ENCODE measurements around the gene COPS9. TPM values are rescaled to one million over a fixed set of nuclear protein-coding genes. Genes with fewer than 3 reads are reported as not detected.
A peak's percentile ranks its signal among the peaks of the same experiment; 100 is the strongest.

COPS9 gene
- total RNA-seq, 4 donors from 2014 or later: 13.1 to 124 (median 72.1) TPM

DNA sequence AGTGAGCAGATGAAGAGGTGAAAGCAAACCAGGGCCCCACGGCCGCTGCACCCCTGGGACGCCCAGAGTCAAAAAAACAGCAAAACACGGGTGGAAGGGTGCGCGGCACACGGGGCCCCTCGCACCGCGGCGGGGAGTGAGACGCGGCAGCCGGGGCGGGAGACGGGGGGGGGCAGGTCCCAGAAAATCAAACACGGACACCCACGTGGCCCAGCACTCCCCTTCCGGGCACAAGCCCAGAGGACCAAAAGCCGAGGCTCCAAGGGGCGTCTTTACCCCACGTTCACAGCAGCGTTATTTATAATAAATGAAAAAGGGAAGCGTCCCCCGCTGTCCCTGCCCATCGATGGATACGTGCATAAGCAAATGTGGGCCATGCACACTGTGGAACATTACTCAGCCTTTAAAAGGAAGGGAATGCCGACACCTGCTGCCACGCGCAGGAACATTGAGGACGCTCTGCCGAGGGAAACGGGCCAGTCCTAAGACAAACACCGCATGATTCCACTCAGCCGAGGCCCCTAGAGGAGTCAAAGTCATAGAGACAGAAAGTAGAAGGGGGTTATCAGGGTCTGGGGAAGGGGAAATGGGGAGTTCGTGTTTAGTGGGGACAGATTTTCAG lies 677 bp upstream of the COPS9 start:
- TF ChIP-seq, protein P1, sequence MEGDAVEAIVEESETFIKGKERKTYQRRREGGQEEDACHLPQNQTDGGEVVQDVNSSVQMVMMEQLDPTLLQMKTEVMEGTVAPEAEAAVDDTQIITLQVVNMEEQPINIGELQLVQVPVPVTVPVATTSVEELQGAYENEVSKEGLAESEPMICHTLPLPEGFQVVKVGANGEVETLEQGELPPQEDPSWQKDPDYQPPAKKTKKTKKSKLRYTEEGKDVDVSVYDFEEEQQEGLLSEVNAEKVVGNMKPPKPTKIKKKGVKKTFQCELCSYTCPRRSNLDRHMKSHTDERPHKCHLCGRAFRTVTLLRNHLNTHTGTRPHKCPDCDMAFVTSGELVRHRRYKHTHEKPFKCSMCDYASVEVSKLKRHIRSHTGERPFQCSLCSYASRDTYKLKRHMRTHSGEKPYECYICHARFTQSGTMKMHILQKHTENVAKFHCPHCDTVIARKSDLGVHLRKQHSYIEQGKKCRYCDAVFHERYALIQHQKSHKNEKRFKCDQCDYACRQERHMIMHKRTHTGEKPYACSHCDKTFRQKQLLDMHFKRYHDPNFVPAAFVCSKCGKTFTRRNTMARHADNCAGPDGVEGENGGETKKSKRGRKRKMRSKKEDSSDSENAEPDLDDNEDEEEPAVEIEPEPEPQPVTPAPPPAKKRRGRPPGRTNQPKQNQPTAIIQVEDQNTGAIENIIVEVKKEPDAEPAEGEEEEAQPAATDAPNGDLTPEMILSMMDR (IDR thresholded peaks at IDR 0.05): no peak
- TF ChIP-seq POLR2AphosphoS5 (IDR thresholded peaks at IDR 0.05) (no peak), EP300 (IDR thresholded peaks at IDR 0.05; ENCODE audit: low read depth) (no peak), POLR2A (IDR thresholded peaks at IDR 0.05) (no peak)
- 32 to 67% methylated on average over 11 to 36 of the region's 36 CpGs for WGBS, 2 donors (ENCODE audit: low coverage in 1 of 2)

DNA sequence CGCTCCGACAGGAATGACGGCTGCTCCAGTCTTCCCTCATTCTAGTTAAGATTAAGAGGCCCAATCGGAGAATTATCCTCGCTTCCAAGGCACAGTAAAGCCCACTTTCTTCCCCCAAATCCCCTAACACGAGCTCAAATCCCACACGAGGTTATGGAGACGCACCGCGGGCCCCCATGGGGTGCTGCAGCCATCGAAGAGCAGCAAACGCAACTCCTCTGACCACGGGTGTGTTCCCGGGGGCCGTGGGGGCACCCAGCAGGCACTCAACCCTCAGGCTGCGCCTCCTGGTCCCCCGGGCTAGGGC lies 446 bp downstream of the COPS9 start:
- Histone ChIP-seq H3K4me3 (peak overlapping the region; percentile 69 to 100 (median 84)), H3K27me3 (no peaks in the 10 kb centered on the region), H3K36me3 (peaks cover 0 to 4% (median 0%) of the 10 kb centered on the region in 4 donors), H3K9me3 (no peaks in the 10 kb centered on the region), H3K27ac (peak overlapping the region; percentile 69 to 84 (median 74)), H3K4me1 (peaks cover 7 to 22% (median 12%) of the 10 kb centered on the region in 4 donors)
- TF ChIP-seq POLR2A (IDR thresholded peaks at IDR 0.05) (no peak), EP300 (IDR thresholded peaks at IDR 0.05; ENCODE audit: low read depth) (no peak), POLR2AphosphoS5 (IDR thresholded peaks at IDR 0.05) (no peak)
- TF ChIP-seq, protein P1 (IDR thresholded peaks at IDR 0.05): no peak
- 2% methylated on average over 11 of the region's 17 CpGs; no CpG with 5 or more reads in 1 of the 2 donors for WGBS, 2 donors (ENCODE audit: low coverage in 1 of 2)
- in situ Hi-C loops (cut with MboI; ENCODE audit: low pct_ligation_motif_present in 1 of 4, low pct_unique_long_range_greater_than_20kb in 1 of 4, low sequenced_read_pairs in 3 of 4): loop anchor here in 1 of 4 donors (10.0 kb wide), 1 partner anchor 71 kb away; no protein-coding TSS in a partner anchor
- no peak for DNase-seq
- intact Hi-C loops (cut with DNase I; ENCODE audit: low total_unique reads): no loop called here

More for the DNA sequence above, 677 bp upstream of the COPS9 start:
- in situ Hi-C loops (cut with MboI; ENCODE audit: low pct_ligation_motif_present in 1 of 4, low pct_unique_long_range_greater_than_20kb in 1 of 4, low sequenced_read_pairs in 3 of 4): loop anchor here in 1 of 4 donors (10.0 kb wide), 1 partner anchor 72 kb away; no protein-coding TSS in a partner anchor
- Histone ChIP-seq H3K4me3 (peak overlapping the region; percentile 69 to 100 (median 84)), H3K27me3 (no peaks in the 10 kb centered on the region), H3K9me3 (no peaks in the 10 kb centered on the region), H3K36me3 (no peaks in the 10 kb centered on the region), H3K4me1 (peaks cover 7 to 22% (median 12%) of the 10 kb centered on the region in 4 donors), H3K27ac (peak overlapping the region; percentile 69 to 84 (median 74))
- DNase-seq: peak; percentile 25
- intact Hi-C loops (cut with DNase I; ENCODE audit: low total_unique reads): no loop called here

DNA sequence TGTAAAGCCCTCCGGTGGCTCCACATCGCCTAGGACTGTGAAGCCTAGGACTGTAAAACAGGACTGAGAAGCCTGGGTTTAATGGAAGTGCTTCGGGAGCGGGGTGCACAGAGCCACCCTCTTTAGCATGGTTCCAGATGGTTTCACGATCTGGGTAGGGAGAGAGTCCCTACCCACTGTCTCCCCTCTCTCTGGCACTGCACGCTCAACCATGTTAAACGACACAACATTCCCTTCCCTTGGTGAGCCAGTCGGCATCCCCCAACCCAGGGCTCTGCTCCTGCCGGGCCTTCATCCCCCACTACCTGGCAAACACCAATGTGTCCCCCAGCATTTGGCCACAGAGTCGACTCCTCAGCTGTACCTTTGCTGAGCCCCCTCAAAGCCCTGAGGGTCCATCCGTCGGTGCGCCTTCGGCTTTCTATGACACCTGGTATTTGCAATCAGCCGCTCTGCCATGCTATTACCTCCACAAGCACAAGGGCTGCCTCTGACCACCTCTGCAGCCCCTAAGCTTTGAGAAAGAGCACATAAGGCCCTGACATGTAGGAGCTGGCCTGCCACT lies 1.1 kb downstream of the COPS9 start:
- no peak for DNase-seq
- Histone ChIP-seq H3K36me3 (peaks cover 0 to 9% (median 2%) of the 10 kb centered on the region in 4 donors), H3K4me1 (peaks cover 7 to 22% (median 12%) of the 10 kb centered on the region in 4 donors), H3K27ac (peak overlapping the region in 2 of 4 donors; percentile 69 to 84), H3K9me3 (no peaks in the 10 kb centered on the region), H3K4me3 (peak overlapping the region; percentile 69 to 100 (median 84)), H3K27me3 (no peaks in the 10 kb centered on the region)
- in situ Hi-C loops (cut with MboI; ENCODE audit: low pct_ligation_motif_present in 1 of 4, low pct_unique_long_range_greater_than_20kb in 1 of 4, low sequenced_read_pairs in 3 of 4): loop anchor here in 1 of 4 donors (10.0 kb wide), 1 partner anchor 70 kb away; no protein-coding TSS in a partner anchor
- intact Hi-C loops (cut with DNase I; ENCODE audit: low total_unique reads): no loop called here
- WGBS, 2 donors (ENCODE audit: low coverage in 1 of 2): 87 to 100% methylated on average over 2 to 15 of the region's 15 CpGs
- TF ChIP-seq, protein P1 (IDR thresholded peaks at IDR 0.05): no peak
- no peak for TF ChIP-seq POLR2A (IDR thresholded peaks at IDR 0.05)

DNA sequence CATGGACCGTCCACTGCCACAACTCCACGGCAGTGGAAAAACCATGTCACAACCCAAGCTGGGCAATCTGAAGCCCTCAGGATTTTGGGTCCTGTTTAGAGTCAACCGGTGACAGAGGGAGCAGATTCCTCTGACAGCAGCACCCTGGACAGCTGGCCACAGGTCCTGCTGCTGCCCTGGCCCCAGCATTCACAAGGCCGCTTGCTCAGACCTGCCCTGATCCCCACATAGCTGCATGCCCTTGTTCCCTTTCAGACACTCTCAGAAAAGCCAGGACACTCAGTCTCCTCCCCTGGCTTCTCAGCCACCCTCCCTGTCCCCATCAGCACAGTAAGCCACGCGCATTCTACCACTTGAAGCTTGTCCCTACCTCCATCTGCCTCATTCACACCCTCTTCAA lies 1.6 kb downstream of the COPS9 start:
- intact Hi-C loops (cut with DNase I; ENCODE audit: low total_unique reads) (no loop called here), in situ Hi-C loops (cut with MboI; ENCODE audit: low pct_ligation_motif_present in 1 of 4, low pct_unique_long_range_greater_than_20kb in 1 of 4, low sequenced_read_pairs in 3 of 4) (loop anchor here in 1 of 4 donors (10.0 kb wide), 1 partner anchor 70 kb away; no protein-coding TSS in a partner anchor)
- Histone ChIP-seq H3K4me1 (peaks cover 7 to 22% (median 12%) of the 10 kb centered on the region in 4 donors), H3K36me3 (peaks cover 0 to 15% (median 5%) of the 10 kb centered on the region in 4 donors), H3K9me3 (no peaks in the 10 kb centered on the region), H3K4me3 (no peak overlapping the region), H3K27ac (no peak overlapping the region), H3K27me3 (no peaks in the 10 kb centered on the region)
- TF ChIP-seq POLR2A (IDR thresholded peaks at IDR 0.05): no peak
- no peak for TF ChIP-seq EP300 (IDR thresholded peaks at IDR 0.05; ENCODE audit: low read depth)
- TF ChIP-seq, protein P1 (IDR thresholded peaks at IDR 0.05): no peak
- no peak for TF ChIP-seq POLR2AphosphoS5 (IDR thresholded peaks at IDR 0.05)
- DNase-seq: no peak
- WGBS, 2 donors (ENCODE audit: low coverage in 1 of 2): 96% methylated on average over 6 of the region's 6 CpGs; no CpG with 5 or more reads in 1 of the 2 donors

Data from transverse colon (tissue), 4 donors.